CD14-positive monocyte (primary cell): ENCODE data around the gene PRICKLE4. TPM values are rescaled to one million over a fixed set of nuclear protein-coding genes. Genes with fewer than 3 reads are reported as not detected.

Experiments
- DNase-seq, 3 donors: peaks; one replicate each; pipeline ENCODE4 v3.0.0-alpha.2; 2011 to 2022
- H2AFZ ChIP-seq: 2 replicates; pipeline ENCODE4 v1.6.0; 2012; ENCODE audit warnings: mild to moderate bottlenecking, low read depth, low read length, inconsistent platforms; ENCODE audit not compliant: insufficient read depth, poor library complexity, severe bottlenecking
- H3K27ac ChIP-seq, 2 donors: 1 replicate in 1 of 2; 2 replicates in 1 of 2; pipeline ENCODE4 v1.5.1; 2012 to 2013; ENCODE audit warnings: low read length in 2 of 2, control low read depth in 1 of 2, inconsistent platforms in 1 of 2, low read depth in 1 of 2, mild to moderate bottlenecking in 1 of 2
- H3K27me3 ChIP-seq, 2 donors: one replicate each; pipeline versions ENCODE4 v1.6.0 to v1.6.1; 2011 to 2013; ENCODE audit warnings: low read length in 2 of 2; ENCODE audit not compliant: control insufficient read depth in 2 of 2, insufficient read depth in 2 of 2
- H3K36me3 ChIP-seq, 2 donors: replicated peaks in 1 of 2; 1 replicate in 1 of 2; 2 replicates in 1 of 2; pipeline versions ENCODE4 v1.5.1 to v1.6.1; 2012 to 2013; ENCODE audit warnings: low read length in 2 of 2, control low read depth in 1 of 2, inconsistent platforms in 1 of 2, mild to moderate bottlenecking in 1 of 2; ENCODE audit not compliant: insufficient read depth in 2 of 2, control insufficient read depth in 1 of 2
- H3K4me1 ChIP-seq, 2 donors: 1 replicate in 1 of 2; 2 replicates in 1 of 2; pipeline versions ENCODE4 v1.5.1 to v1.6.1; 2012 to 2013; ENCODE audit warnings: low read length in 2 of 2, control low read depth in 1 of 2, inconsistent platforms in 1 of 2, mild to moderate bottlenecking in 1 of 2, moderate library complexity in 1 of 2; ENCODE audit not compliant: insufficient read depth in 2 of 2, control insufficient read depth in 1 of 2
- H3K4me2 ChIP-seq: replicated peaks from 2 replicates; pipeline ENCODE3; 2012; ENCODE audit warnings: low read length, moderate library complexity, mild to moderate bottlenecking; ENCODE audit not compliant: poor library complexity, severe bottlenecking; ENCODE audit errors: extremely low read depth
- H3K4me3 ChIP-seq, 3 experiments: fragments of 200-600 bp in 1 of 3; sonication (generic) in 1 of 3; replicated peaks in 1 of 3; 1 replicate in 2 of 3; 2 replicates in 1 of 3; pipeline ENCODE4 v1.5.1; 2011 to 2013; ENCODE audit warnings: low read length in 3 of 3, mild to moderate bottlenecking in 3 of 3, control low read depth in 2 of 3, low read depth in 2 of 3, inconsistent platforms in 1 of 3, moderate library complexity in 1 of 3
- H3K79me2 ChIP-seq: 2 replicates; pipeline ENCODE4 v1.6.0; 2012; ENCODE audit warnings: mild to moderate bottlenecking, control low read depth, inconsistent platforms, low read length, moderate library complexity; ENCODE audit not compliant: insufficient read depth
- H3K9ac ChIP-seq: 2 replicates; pipeline ENCODE4 v1.6.0; 2017; ENCODE audit warnings: low read length, mild to moderate bottlenecking; ENCODE audit not compliant: insufficient read depth, poor library complexity, severe bottlenecking
- H3K9me3 ChIP-seq, 2 donors: replicated peaks in 1 of 2; 1 replicate in 1 of 2; 2 replicates in 1 of 2; pipeline versions ENCODE4 v1.5.1 to v1.6.1; 2012 to 2013; ENCODE audit warnings: low read length in 2 of 2, control low read depth in 1 of 2; ENCODE audit not compliant: control insufficient read depth in 1 of 2, insufficient read depth in 1 of 2
- H4K20me1 ChIP-seq: 2 replicates; pipeline ENCODE4 v1.6.0; 2012; ENCODE audit warnings: mild to moderate bottlenecking, low read length, control low read depth, moderate library complexity; ENCODE audit not compliant: insufficient read depth
- H3K27ac Mint-ChIP-seq, 7 donors: one replicate each; pipeline ENCODE4 v1.8.0; 2020; ENCODE audit warnings: mild to moderate bottlenecking in 7 of 7, mixed read lengths in 7 of 7, moderate library complexity in 6 of 7, inconsistent platforms in 2 of 7
- H3K27me3 Mint-ChIP-seq, 3 donors: one replicate each; pipeline ENCODE4 v1.8.0; 2021 to 2022; ENCODE audit warnings: low read depth in 3 of 3, mild to moderate bottlenecking in 3 of 3, mixed read lengths in 3 of 3, moderate library complexity in 3 of 3, inconsistent platforms in 1 of 3
- H3K36me3 Mint-ChIP-seq, 2 donors: one replicate each; pipeline ENCODE4 v1.8.0; 2020; ENCODE audit warnings: mixed read lengths in 2 of 2, inconsistent platforms in 1 of 2, mild to moderate bottlenecking in 1 of 2
- H3K4me1 Mint-ChIP-seq: one replicate; pipeline ENCODE4 v1.8.0; 2020; ENCODE audit warnings: mild to moderate bottlenecking, mixed read lengths
- H3K4me3 Mint-ChIP-seq, 2 donors: one replicate each; pipeline ENCODE4 v1.8.0; 2020; ENCODE audit warnings: mild to moderate bottlenecking in 2 of 2, mixed read lengths in 2 of 2, moderate library complexity in 1 of 2
- H3K9me3 Mint-ChIP-seq, 7 donors: one replicate each; pipeline ENCODE4 v1.8.0; 2020 to 2022; ENCODE audit warnings: mixed read lengths in 7 of 7, mild to moderate bottlenecking in 6 of 7, moderate library complexity in 6 of 7, inconsistent platforms in 2 of 7
- WGBS: methylation state at CpG from one replicate; pipeline ENCODE4 v1.1.5; 2013; ENCODE audit warnings: missing lambda C conversion rate; ENCODE audit not compliant: insufficient coverage; 5-methylcytosine and 5-hydroxymethylcytosine counted together
- intact Hi-C, 2 donors: fragments of 100-400 bp; cut with micrococcal nuclease; formaldehyde crosslinking; loops; one replicate each; pipeline versions ENCODE4 v1.15.0 to v1.15.1; 2023
- polyA plus RNA-seq, 3 donors: library from polyadenylated mRNA; depleted of rRNA in 1 of 3; unstranded in 2 of 3; stranded (reverse) in 1 of 3; fragments of 300-500 nt in 2 of 3; fragments of >200 nt in 1 of 3; fragmentation: Illumina TruSeq in 2 of 3; gene quantifications; 1 replicate in 2 of 3; 2 replicates in 1 of 3; pipeline ENCODE4 v1.2.3, GENCODE V29; 2012 to 2021
- TF ChIP-seq, protein P1 (sequence below): fragments of 200-600 bp; IDR thresholded peaks from one replicate; pipeline ENCODE4 v1.8.0; 2022; ENCODE audit warnings: antibody characterized with exemption, mild to moderate bottlenecking

The PRICKLE4 gene
- polyA plus RNA-seq, 3 donors: 0.88 TPM; not detected in 2

DNA sequence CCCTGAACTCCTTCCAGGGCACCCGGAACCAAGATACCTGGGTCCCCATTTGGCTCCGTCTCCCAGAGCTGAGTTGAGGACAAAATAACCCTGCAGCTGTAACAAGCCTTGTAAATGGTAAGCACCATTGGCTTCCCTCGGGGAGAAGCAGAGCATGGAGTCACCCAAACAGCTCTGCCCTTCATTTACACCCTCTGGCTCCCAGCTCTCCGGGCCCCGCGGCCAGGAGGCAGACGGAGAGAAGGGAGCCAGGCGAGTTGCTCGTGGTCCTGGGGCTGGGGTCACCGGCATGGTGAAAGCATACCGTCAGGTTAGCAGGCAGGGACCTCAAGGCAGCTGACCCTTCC is 47.2 kb upstream of the PRICKLE4 start:
- WGBS: 75% methylated on average over 11 of the region's 11 CpGs
- TF ChIP-seq, protein P1, sequence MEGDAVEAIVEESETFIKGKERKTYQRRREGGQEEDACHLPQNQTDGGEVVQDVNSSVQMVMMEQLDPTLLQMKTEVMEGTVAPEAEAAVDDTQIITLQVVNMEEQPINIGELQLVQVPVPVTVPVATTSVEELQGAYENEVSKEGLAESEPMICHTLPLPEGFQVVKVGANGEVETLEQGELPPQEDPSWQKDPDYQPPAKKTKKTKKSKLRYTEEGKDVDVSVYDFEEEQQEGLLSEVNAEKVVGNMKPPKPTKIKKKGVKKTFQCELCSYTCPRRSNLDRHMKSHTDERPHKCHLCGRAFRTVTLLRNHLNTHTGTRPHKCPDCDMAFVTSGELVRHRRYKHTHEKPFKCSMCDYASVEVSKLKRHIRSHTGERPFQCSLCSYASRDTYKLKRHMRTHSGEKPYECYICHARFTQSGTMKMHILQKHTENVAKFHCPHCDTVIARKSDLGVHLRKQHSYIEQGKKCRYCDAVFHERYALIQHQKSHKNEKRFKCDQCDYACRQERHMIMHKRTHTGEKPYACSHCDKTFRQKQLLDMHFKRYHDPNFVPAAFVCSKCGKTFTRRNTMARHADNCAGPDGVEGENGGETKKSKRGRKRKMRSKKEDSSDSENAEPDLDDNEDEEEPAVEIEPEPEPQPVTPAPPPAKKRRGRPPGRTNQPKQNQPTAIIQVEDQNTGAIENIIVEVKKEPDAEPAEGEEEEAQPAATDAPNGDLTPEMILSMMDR: no peak
- no peak overlapping the region for H2AFZ ChIP-seq
- intact Hi-C loops: loop anchor here in 1 of 2 donors (10.0 kb wide), 1 partner anchor 659 kb away; the partner anchor contains the start of genes NFYA and OARD1
- peak overlapping the region; percentile 95 for H3K4me2 ChIP-seq
- peaks cover 57% of the 10 kb centered on the region for H3K4me1 Mint-ChIP-seq
- DNase-seq: no peak
- H3K9ac ChIP-seq: peak overlapping the region; percentile 84
- H4K20me1 ChIP-seq: peaks cover 58% of the 10 kb centered on the region
- peaks cover 62% of the 10 kb centered on the region for H3K79me2 ChIP-seq
- H3K9me3 ChIP-seq: no peaks in the 10 kb centered on the region
- peaks cover 0 to 5% (median 2%) of the 10 kb centered on the region in 3 donors for H3K27me3 Mint-ChIP-seq
- peaks cover 54 to 58% of the 10 kb centered on the region in 2 donors for H3K4me1 ChIP-seq
- peak overlapping the region; percentile 74 to 84 for H3K27ac ChIP-seq
- H3K4me3 ChIP-seq: peak overlapping the region; percentile 66 to 88 (median 87)
- peaks cover 27 to 39% of the 10 kb centered on the region in 2 donors for H3K36me3 Mint-ChIP-seq
- no peaks in the 10 kb centered on the region for H3K27me3 ChIP-seq
- H3K36me3 ChIP-seq: peaks cover 8 to 25% of the 10 kb centered on the region in 2 donors
- H3K27ac Mint-ChIP-seq: peak overlapping the region; percentile 3 to 95 (median 93)
- H3K4me3 Mint-ChIP-seq: peak overlapping the region; percentile 88 to 92
- no peaks in the 10 kb centered on the region for H3K9me3 Mint-ChIP-seq

DNA sequence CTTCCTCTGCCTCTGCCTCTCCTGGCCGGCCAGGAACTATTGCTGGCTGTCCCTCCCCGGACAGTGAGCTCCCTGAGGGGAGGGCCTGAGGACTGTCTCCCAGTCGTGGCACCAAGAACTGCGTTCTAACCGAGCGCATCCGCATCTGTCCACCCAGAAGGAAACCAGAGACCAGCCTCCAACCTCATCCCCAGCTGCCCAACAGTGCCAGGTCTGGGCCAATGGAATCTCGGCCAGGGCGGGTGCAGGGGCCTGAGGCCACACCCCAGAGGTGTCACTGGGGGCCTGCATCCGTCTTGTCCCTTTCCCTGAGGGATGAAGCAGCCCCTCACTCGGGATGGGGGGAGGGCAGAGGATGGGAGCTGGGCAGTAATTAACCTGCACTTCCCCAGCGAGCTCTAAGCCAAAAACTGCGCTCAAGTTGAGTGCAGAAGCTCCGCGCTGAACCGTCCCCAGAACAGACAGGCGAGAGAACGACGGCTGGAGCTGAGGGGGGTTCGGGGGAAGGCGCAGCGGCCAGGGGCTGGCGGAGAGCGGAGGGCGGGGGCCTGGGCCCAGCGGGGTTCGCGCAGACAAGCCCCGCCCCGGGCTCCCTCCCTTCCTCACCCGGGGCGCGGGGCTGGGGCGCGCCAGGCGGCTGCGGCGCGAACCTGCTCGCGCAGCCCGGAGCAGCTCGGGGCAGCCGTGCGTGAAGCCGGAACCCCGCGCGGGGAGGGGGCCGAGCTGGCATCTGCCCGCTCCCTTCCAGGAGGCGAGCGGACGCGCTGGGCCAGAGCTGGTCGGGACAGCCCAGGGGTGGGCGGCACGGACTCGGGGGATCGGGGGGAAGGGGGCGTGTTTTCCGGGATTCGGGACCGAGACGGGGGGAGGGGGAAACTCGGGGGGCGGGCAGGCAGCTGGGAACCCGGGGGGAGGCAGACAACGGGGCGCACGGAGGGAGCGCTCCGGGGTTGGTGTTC is 46.6 kb upstream of the PRICKLE4 start:
- DNase-seq: peak; percentile 57 to 69 (median 64)
- H3K4me1 ChIP-seq: peaks cover 47 to 52% of the 10 kb centered on the region in 2 donors
- H3K9ac ChIP-seq: peak overlapping the region; percentile 84
- Mint-ChIP-seq H3K27me3 (peaks cover 0 to 5% (median 2%) of the 10 kb centered on the region in 3 donors), H3K36me3 (peaks cover 26 to 33% of the 10 kb centered on the region in 2 donors), H3K9me3 (no peaks in the 10 kb centered on the region), H3K27ac (peak overlapping the region; percentile 83 to 95 (median 93)), H3K4me3 (peak overlapping the region; percentile 88 to 92), H3K4me1 (peaks cover 50% of the 10 kb centered on the region)
- peak overlapping the region; percentile 78 to 84 for H3K27ac ChIP-seq
- intact Hi-C loops: loop anchor here (2.0 to 10.0 kb wide), 3 partner anchors 27 to 659 kb away; partner anchors contain the start of genes NFYA (in 1 of the 2), OARD1 (in 1 of the 2) and TOMM6 (in 1 of the 2)
- H3K36me3 ChIP-seq: peaks cover 8 to 18% of the 10 kb centered on the region in 2 donors
- H3K9me3 ChIP-seq: no peaks in the 10 kb centered on the region
- 2% methylated on average over 68 of the region's 73 CpGs for WGBS
- peak overlapping the region; percentile 66 to 88 (median 87) for H3K4me3 ChIP-seq
- TF ChIP-seq, protein P1: no peak
- no peaks in the 10 kb centered on the region for H3K27me3 ChIP-seq
- H3K79me2 ChIP-seq: peaks cover 56% of the 10 kb centered on the region
- peak overlapping the region; percentile 70 for H2AFZ ChIP-seq
- H4K20me1 ChIP-seq: peaks cover 52% of the 10 kb centered on the region
- peak overlapping the region; percentile 95 for H3K4me2 ChIP-seq
